IPS DF 6.9 (cell line): ENCODE data around the gene PRAMEF9.
"Not testable (repeated sequence)": the region's sequence is repeated elsewhere in the genome, so short reads cannot be mapped to it uniquely, and the experiment has no call there.

Source experiments
- DNase-seq: peaks from one replicate; pipeline ENCODE4 v3.0.0-alpha.2; 2013; ENCODE audit warnings: low read depth, low spot score
- H3K27ac ChIP-seq: one replicate; pipeline ENCODE4 v1.5.1; 2013; ENCODE audit warnings: low read length, control low read depth
- H3K27me3 ChIP-seq: 2 replicates; pipeline ENCODE4 v1.6.1; 2013; ENCODE audit warnings: mild to moderate bottlenecking, low read length; ENCODE audit not compliant: control insufficient read depth, insufficient read depth
- H3K36me3 ChIP-seq: 2 replicates; pipeline ENCODE4 v1.6.1; 2013; ENCODE audit warnings: low read length; ENCODE audit not compliant: control insufficient read depth, insufficient read depth
- H3K4me1 ChIP-seq: 2 replicates; pipeline ENCODE4 v1.6.1; 2013; ENCODE audit warnings: low read length; ENCODE audit not compliant: control insufficient read depth, insufficient read depth
- H3K4me3 ChIP-seq: 2 replicates; pipeline ENCODE4 v1.5.1; 2013; ENCODE audit warnings: mild to moderate bottlenecking, low read length
- H3K9me3 ChIP-seq: 2 replicates; pipeline ENCODE4 v1.6.1; 2013; ENCODE audit warnings: low read length, inconsistent platforms; ENCODE audit not compliant: control insufficient read depth, insufficient read depth
- WGBS: extraction: QIAGEN DNeasy Blood & Tissue Kit; methylation state at CpG from one replicate; pipeline ENCODE4 v1.1.7; 2013; ENCODE audit warnings: mixed read lengths, missing lambda C conversion rate; ENCODE audit not compliant: insufficient read length, insufficient coverage; 5-methylcytosine and 5-hydroxymethylcytosine counted together

The PRAMEF9 gene

GRCh38 chr1:13227271-13228055 is 55.8 kb downstream of the PRAMEF9 start:
- H3K4me1 ChIP-seq, H3K36me3 ChIP-seq, H3K9me3 ChIP-seq, H3K27me3 ChIP-seq, H3K27ac ChIP-seq, DNase-seq, H3K4me3 ChIP-seq: not testable (repeated sequence)
- no CpG with 5 or more reads among the region's 8 CpGs for WGBS

- no peak overlapping the region for H3K4me3 ChIP-seq
- no peaks in the 10 kb centered on the region for H3K36me3 ChIP-seq
- no peaks in the 10 kb centered on the region for H3K27me3 ChIP-seq
- H3K4me1 ChIP-seq = no peaks in the 10 kb centered on the region
- H3K27ac ChIP-seq = no peak overlapping the region
- peaks cover 3% of the 10 kb centered on the region for H3K9me3 ChIP-seq
- no CpG with 5 or more reads among the region's 7 CpGs for WGBS
- no peak for DNase-seq
Measured at GRCh38 chr1:13228343-13228781, 56.7 kb downstream of the PRAMEF9 start.
